Fibroblast of skin of abdomen (primary cell): ENCODE measurements around the gene CSF3R.

Experiments
- DNase-seq: peaks from one replicate; pipeline ENCODE4 v3.0.0-alpha.2; 2013

Gene CSF3R

GRCh38 chr1:36457691-36458090 lies 25.0 kb downstream of the CSF3R start:
- DNase-seq, result no peak

- DNase-seq, result no peak
Observed at GRCh38 chr1:36456391-36456928, 26.3 kb downstream of the CSF3R start.

- no peak for DNase-seq
Observed at GRCh38 chr1:36455386-36455785, 27.3 kb downstream of the CSF3R start.

- no peak for DNase-seq
Observed at GRCh38 chr1:36453600-36454388, 28.9 kb downstream of the CSF3R start.

GRCh38 chr1:36453051-36453450 lies 29.7 kb downstream of the CSF3R start:
- DNase-seq, result no peak

GRCh38 chr1:36450919-36451305 lies 31.8 kb downstream of the CSF3R start:
- DNase-seq, result no peak

DNA sequence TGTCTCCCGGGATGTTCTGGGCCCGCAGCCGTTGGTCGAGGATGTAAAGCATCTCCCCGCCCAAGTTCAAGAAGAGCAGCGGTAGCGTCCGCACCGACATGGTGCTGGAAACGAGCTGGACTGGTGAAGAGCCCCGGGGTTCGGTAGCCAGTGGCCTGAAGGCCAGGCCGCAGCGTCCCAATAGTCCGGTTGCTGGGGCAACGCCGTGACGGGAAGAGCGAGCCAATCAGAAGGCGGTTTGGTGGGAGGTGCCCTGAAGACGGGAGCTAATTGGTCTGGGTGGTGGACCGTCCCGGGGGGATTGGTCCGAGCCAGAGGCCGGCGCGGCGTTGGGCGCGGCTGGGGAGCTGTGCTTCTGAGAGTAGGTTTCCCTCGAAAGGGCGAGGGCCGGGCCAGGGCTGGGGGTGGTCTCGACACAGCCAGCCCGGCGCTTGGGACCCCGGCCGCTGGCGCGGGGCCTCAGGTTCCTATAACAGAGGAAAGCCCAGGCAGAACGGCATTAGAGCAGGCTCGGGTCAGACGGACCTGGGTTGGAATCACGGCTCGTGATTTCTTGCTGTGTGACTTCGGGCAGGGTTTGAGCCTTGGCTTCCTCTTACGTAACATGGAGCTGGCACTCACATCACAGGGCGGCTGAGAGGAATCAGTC lies 32.3 kb downstream of the CSF3R start, which contains the start of gene OSCP1:
Gene OSCP1, minus strand, starts transcription at position 182 of the 649 bp plus-strand sequence. Its CDS starts 82 bp downstream, at position 100.
- DNase-seq, result peak; percentile 95

DNA sequence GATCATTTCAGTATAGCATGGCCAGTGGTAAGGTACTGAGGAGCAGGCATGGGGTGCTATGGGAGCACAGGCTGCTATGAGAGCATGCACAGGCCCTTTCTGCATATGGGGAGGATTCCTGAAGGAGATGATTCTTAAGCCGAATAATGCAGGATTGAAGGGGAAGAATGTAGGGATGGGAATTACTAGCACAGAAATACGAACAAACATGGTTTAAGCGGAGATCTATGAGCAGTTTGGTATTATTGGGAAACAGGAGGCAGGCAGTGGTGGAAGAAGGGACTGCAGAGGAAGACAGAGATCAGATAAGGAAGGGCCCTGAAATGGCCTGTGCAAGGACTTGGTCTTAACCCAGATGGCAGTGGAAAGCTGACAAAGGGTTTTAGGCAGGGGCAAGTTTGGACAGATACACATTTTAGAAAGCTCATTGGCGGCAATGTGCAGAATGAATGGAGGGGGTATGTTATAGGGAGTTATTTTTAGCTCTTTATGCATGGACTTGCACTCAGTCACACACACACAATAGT lies 34.1 kb downstream of the CSF3R start:
- no peak for DNase-seq

- no peak for DNase-seq
Observed at GRCh38 chr1:36447450-36447849, 35.3 kb downstream of the CSF3R start.

- no peak for DNase-seq
Observed at GRCh38 chr1:36446746-36447145, 36.0 kb downstream of the CSF3R start.

- no peak for DNase-seq
Observed at GRCh38 chr1:36446271-36446670, 36.4 kb downstream of the CSF3R start.

- DNase-seq, result no peak
Observed at GRCh38 chr1:36443297-36443696, 39.4 kb downstream of the CSF3R start.

DNA sequence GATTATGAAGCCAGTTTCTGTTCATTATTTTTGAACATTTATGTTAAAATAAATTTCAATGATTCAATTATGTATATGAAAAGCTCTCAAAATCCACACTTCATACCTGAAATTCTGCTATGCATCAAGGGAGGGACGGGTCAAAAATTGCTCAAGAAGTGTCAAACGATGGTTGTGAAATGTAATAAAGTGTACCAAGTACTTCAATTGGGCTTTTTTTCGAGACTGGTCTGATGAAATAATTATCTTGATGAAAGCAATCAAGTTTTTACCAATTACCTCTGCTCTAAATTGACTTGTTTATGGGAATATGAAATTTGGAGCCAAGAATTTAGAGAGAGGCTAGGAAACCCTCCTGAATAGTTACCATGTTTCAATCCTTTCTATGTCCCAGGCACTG lies 40.4 kb downstream of the CSF3R start:
- no peak for DNase-seq

DNA sequence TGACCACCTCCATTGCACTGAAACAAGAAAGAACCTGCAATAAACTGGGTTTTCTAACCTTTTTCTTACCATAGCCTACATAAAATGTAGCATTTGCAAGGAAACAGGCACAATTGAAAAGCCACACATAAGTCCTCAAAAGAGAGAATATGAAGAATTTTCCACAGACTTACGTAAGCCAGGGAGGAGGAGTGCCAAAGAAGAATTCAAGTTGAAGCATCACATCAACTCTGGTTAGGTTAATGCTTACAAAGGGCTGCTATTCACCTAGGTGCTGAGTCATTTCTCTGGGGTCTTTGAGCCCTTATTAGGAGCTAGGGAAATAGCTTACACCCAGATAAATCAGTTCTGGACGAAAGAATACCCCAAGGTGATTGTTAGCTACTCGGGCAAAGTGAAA lies 42.1 kb downstream of the CSF3R start:
- DNase-seq, result no peak

GRCh38 chr1:36440044-36440443 lies 42.7 kb downstream of the CSF3R start:
- DNase-seq, result no peak

- DNase-seq, result no peak
Observed at GRCh38 chr1:36438715-36439114, 44.0 kb downstream of the CSF3R start.

DNA sequence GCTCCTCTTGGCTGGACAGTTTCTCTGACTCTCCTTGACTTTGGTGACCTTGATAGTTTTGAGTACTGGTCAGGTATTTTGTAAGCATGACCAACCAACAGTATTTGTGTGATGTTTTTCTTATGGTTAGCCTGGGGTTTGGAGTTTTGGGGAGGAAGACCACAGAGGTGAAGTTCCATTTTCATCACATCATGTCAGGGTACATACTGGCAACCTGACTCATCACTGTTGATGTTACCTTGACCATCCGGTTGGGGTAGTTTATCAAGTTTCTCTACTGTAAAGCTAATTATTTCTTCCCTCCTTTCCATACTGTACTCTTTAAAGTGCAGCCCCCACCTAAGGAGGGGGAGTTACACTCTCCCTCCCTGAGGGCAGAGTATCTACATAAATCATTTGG lies 45.9 kb downstream of the CSF3R start:
- DNase-seq, result peak; percentile 8

DNA sequence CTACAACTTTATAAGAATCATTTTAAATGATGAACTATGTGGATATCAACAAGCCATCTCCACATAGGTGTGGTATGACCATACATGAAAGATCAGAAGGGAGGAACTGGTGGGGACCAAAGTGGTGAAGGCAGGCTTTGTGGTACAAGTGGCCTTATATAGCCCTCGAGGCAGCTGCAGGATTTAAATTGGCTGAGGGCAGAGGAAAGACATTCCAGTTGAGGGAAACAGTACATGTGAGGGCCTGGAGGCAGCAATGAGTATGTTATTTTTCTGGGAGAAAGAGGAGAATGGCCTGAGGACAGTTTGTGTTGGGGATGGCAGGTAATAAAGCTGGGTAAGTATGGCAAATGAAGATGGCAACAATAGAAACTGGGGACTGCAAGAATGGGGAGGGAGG lies 49.6 kb downstream of the CSF3R start:
- DNase-seq, result no peak

- DNase-seq, result no peak
Observed at GRCh38 chr1:36432616-36433015, 50.1 kb downstream of the CSF3R start.

DNA sequence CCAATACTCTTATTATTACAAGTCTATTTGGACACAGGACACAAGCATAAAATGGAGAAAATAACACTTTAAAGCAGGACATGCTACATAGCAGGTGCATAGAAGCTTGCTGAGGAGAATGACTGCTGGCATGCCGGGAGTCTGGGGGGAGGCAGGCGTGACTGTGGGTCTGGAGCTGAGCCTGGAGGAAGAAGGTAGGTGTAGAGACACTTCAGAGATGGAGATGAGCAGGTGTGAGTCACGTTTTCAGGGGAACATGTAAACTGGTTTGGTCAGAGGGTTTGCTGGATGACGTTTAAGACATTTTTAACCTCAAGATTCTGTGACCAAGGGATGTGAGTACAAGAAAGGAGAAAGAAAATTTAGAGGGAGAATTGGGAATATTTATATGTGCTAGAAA lies 56.9 kb downstream of the CSF3R start:
- no peak for DNase-seq

DNA sequence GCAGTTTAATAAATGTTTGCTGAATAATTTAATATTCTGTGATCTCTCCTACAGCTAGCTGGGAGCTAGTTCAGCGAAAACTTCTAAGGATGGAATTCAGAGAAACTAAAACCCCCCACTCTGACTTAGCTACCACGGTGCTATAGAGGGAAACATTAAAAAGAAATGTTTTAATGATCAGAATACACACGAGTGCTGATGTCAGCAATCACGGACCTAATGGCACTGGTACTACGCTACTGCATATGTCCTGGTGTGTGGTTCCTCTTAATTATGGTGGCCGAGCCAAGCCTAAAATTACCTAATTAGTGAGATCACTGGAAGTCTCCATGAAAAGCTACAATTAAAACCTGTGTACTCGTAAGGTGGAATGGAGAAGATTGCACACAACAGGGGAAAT lies 61.1 kb downstream of the CSF3R start:
- DNase-seq, result no peak

- peak; percentile 77 for DNase-seq
Observed at GRCh38 chr1:36420836-36421317, 61.8 kb downstream of the CSF3R start.

GRCh38 chr1:36420409-36420808 lies 62.3 kb downstream of the CSF3R start:
- no peak for DNase-seq

DNA sequence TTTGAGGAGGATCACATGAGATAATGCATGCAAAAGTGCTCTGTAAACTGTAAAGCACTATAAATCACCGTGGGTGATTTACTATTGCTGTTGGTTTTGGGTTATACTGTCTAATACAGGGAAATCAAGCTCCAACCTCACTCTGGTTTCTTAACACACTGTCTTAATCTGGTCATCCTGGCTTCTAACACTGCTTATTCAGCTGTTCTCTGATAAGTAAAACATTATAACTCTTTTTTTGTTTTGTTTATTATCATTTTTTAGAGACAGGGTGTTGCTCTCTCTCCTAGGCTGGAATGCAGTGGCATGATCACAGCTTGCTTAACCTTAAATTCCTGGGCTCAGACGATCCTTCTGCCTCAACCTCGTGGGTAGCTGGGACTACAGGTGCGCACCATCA lies 63.1 kb downstream of the CSF3R start:
- DNase-seq, result no peak
